Smooth muscle cell (in vitro differentiated cells): ENCODE results near the gene TMSB4X. TPM values are rescaled to one million over a fixed set of nuclear protein-coding genes. Genes with fewer than 3 reads are reported as not detected.
"Not testable (repeated sequence)": the region's sequence is repeated elsewhere in the genome, so short reads cannot be mapped to it uniquely, and the experiment has no call there.

ENCODE experiments used
- DNase-seq: peaks from one replicate; lab custom pipeline; 2025; ENCODE audit not compliant: unreplicated experiment; lab: John Stamatoyannopoulos, UW
- H2AFZ ChIP-seq: fragments of 200-600 bp; sonication (generic); 2 replicates; pipeline ENCODE4 v1.6.0; 2016; ENCODE audit warnings: antibody characterized with exemption, low read depth, mild to moderate bottlenecking
- H3F3A ChIP-seq: fragments of 200-600 bp; sonication (generic); 2 replicates; pipeline ENCODE4 v1.6.0; 2017; ENCODE audit warnings: antibody characterized with exemption, low read depth
- H3K27ac ChIP-seq: fragments of 200-600 bp; sonication (generic); 2 replicates; pipeline ENCODE4 v1.5.1; 2016; ENCODE audit warnings: low read depth, mild to moderate bottlenecking
- H3K27me3 ChIP-seq: fragments of 200-600 bp; sonication (generic); 2 replicates; pipeline ENCODE4 v1.6.1; 2016; ENCODE audit warnings: low read depth, mild to moderate bottlenecking
- H3K36me3 ChIP-seq: fragments of 200-600 bp; sonication (generic); 2 replicates; pipeline ENCODE4 v1.5.1; 2016; ENCODE audit warnings: low read depth
- H3K4me1 ChIP-seq: fragments of 200-600 bp; sonication (generic); 2 replicates; pipeline ENCODE4 v1.5.1; 2016; ENCODE audit warnings: low read depth
- H3K4me2 ChIP-seq: fragments of 200-600 bp; sonication (generic); 2 replicates; pipeline ENCODE4 v1.6.0; 2016; ENCODE audit warnings: mild to moderate bottlenecking
- H3K4me3 ChIP-seq: fragments of 200-600 bp; sonication (generic); 2 replicates; pipeline ENCODE4 v1.5.1; 2016; ENCODE audit warnings: mild to moderate bottlenecking
- H3K79me2 ChIP-seq: fragments of 200-600 bp; sonication (generic); 2 replicates; pipeline ENCODE4 v1.6.0; 2016; ENCODE audit warnings: low read depth, mild to moderate bottlenecking
- H3K9ac ChIP-seq: fragments of 200-600 bp; sonication (generic); 2 replicates; pipeline ENCODE4 v1.6.0; 2016; ENCODE audit warnings: low read depth
- H3K9me3 ChIP-seq: fragments of 200-600 bp; sonication (generic); replicated peaks from 2 replicates; pipeline ENCODE4 v1.5.1; 2016; ENCODE audit warnings: low read depth
- H4K20me1 ChIP-seq: fragments of 200-600 bp; sonication (generic); 2 replicates; pipeline ENCODE4 v1.6.0; 2016; ENCODE audit warnings: low read depth
- CTCF ChIP-seq: fragments of 200-600 bp; sonication (generic); IDR thresholded peaks from 2 replicates; pipeline ENCODE4 v1.5.1; 2017; ENCODE audit warnings: borderline replicate concordance, mild to moderate bottlenecking, antibody characterized with exemption; ENCODE audit not compliant: insufficient read depth, poor library complexity, severe bottlenecking
- WGBS: methylation state at CpG from one replicate; pipeline ENCODE4 v1.1.7; 2016; ENCODE audit warnings: low lambda C conversion rate; 5-methylcytosine and 5-hydroxymethylcytosine counted together
- polyA plus RNA-seq: library from polyadenylated mRNA; unstranded; fragments of >200 nt; fragmentation: Nextera tagmentation; extraction: Ambion mirVana; gene quantifications from 2 replicates; pipeline ENCODE4 v1.2.1, GENCODE V29; 2016
- total RNA-seq: library from RNA; depleted of rRNA; stranded (reverse); fragments of >200 nt; gene quantifications from 2 replicates; pipeline ENCODE4 v1.2.3, GENCODE V29; 2014

TMSB4X gene
- total and polyA plus RNA-seq, 2 experiments from 2014 or later = 9,721 to 12,637 TPM

GRCh38 chrX:12961196-12961718 is 13.7 kb upstream of the TMSB4X start:
- WGBS = 98% methylated on average over 2 of the region's 2 CpGs
- Histone ChIP-seq H3K9ac (no peak overlapping the region), H3K27ac (no peak overlapping the region), H3K27me3 (no peaks in the 10 kb centered on the region), H3K79me2 (no peaks in the 10 kb centered on the region), H4K20me1 (no peaks in the 10 kb centered on the region), H3K36me3 (no peaks in the 10 kb centered on the region), H3K4me3 (no peak overlapping the region), H3K4me2 (no peak overlapping the region), H2AFZ (no peak overlapping the region), H3F3A (peaks cover 8% of the 10 kb centered on the region), H3K9me3 (no peaks in the 10 kb centered on the region), H3K4me1 (peaks cover 10% of the 10 kb centered on the region)
- DNase-seq = no peak
- TF ChIP-seq CTCF = no peak

- DNase-seq = no peak
- TF ChIP-seq CTCF = no peak
- no peaks in the 10 kb centered on the region for H3F3A ChIP-seq
- peaks cover 2% of the 10 kb centered on the region for H3K4me1 ChIP-seq
- no peak overlapping the region for H3K4me2 ChIP-seq
- 96% methylated on average over 4 of the region's 4 CpGs for WGBS
- no peaks in the 10 kb centered on the region for H3K9me3 ChIP-seq
- no peaks in the 10 kb centered on the region for H4K20me1 ChIP-seq
- no peaks in the 10 kb centered on the region for H3K79me2 ChIP-seq
- H3K27ac ChIP-seq = no peak overlapping the region
- no peak overlapping the region for H3K9ac ChIP-seq
- no peak overlapping the region for H3K4me3 ChIP-seq
- H3K27me3 ChIP-seq = no peaks in the 10 kb centered on the region
- no peaks in the 10 kb centered on the region for H3K36me3 ChIP-seq
- no peak overlapping the region for H2AFZ ChIP-seq
Measured at GRCh38 chrX:12962041-12962504, 12.8 kb upstream of the TMSB4X start.

GRCh38 chrX:12963210-12963850 is 11.6 kb upstream of the TMSB4X start:
- not testable (repeated sequence) for H2AFZ ChIP-seq, H3K79me2 ChIP-seq, DNase-seq, H3K4me3 ChIP-seq, H3F3A ChIP-seq, H3K36me3 ChIP-seq, H3K4me2 ChIP-seq, H3K27ac ChIP-seq, H3K27me3 ChIP-seq, H4K20me1 ChIP-seq, H3K9me3 ChIP-seq, H3K9ac ChIP-seq, H3K4me1 ChIP-seq
- 97% methylated on average over 14 of the region's 52 CpGs for WGBS

- Histone ChIP-seq H3K27ac (no peak overlapping the region), H4K20me1 (no peaks in the 10 kb centered on the region), H3K9ac (no peak overlapping the region), H3K36me3 (no peaks in the 10 kb centered on the region), H3K4me3 (no peak overlapping the region), H3K79me2 (no peaks in the 10 kb centered on the region), H2AFZ (no peak overlapping the region), H3F3A (no peaks in the 10 kb centered on the region), H3K9me3 (no peaks in the 10 kb centered on the region), H3K27me3 (no peaks in the 10 kb centered on the region), H3K4me1 (no peaks in the 10 kb centered on the region), H3K4me2 (no peak overlapping the region)
- DNase-seq = no peak
- WGBS = 64% methylated on average over 6 of the region's 6 CpGs
- no peak for TF ChIP-seq CTCF
Measured at GRCh38 chrX:12965131-12965940, 9.6 kb upstream of the TMSB4X start.
